PC-3 (cell line): ENCODE results near the gene GPC2. TPM values are rescaled to one million over a fixed set of nuclear protein-coding genes. Genes with fewer than 3 reads are reported as not detected.

ENCODE experiments used
- ATAC-seq: fragments of 200-7000 bp; cut with Tn5 transposase; 2 replicates; pipeline ENCODE4 v1.9.1; 2020; ENCODE audit warnings: mild to moderate bottlenecking, moderate library complexity
- BruUV-seq: library from RNA; stranded (reverse); fragments of 400-500 nt; replicated peaks from 2 replicates; lab custom pipeline; 2021; lab: Mats Ljungman, UMichigan
- CTCF ChIA-PET: fragments of 300-600 bp; sonication (Branson Sonifier 250); formaldehyde crosslinking; loops from one replicate; lab custom pipeline; 2022; ENCODE audit warnings: antibody characterized with exemption; lab: Charles Lee
- POLR2A ChIA-PET: fragments of 300-600 bp; sonication (Branson Sonifier 250); formaldehyde crosslinking; loops from one replicate; lab custom pipeline; 2022; ENCODE audit warnings: antibody characterized with exemption; ENCODE audit not compliant: unreplicated experiment; lab: Charles Lee
- DNase-seq: peaks from one replicate; pipeline ENCODE4 v3.0.0-alpha.2; 2015
- H2AFZ ChIP-seq: fragments of 300-600 bp; sonication (generic); 2 replicates; pipeline ENCODE4 v1.6.0; 2016; ENCODE audit warnings: antibody characterized with exemption, low read length
- H3F3A ChIP-seq: fragments of 300-600 bp; sonication (generic); one replicate; pipeline ENCODE4 v1.6.0; 2017; ENCODE audit warnings: antibody characterized with exemption, low read length, control low read depth, mild to moderate bottlenecking; ENCODE audit not compliant: unreplicated experiment
- H3K27ac ChIP-seq: fragments of 300-600 bp; sonication (generic); 2 replicates; pipeline ENCODE4 v1.5.1; 2016; ENCODE audit warnings: mild to moderate bottlenecking, low read length
- H3K27me3 ChIP-seq: fragments of 300-600 bp; sonication (generic); 2 replicates; pipeline ENCODE4 v1.6.1; 2016; ENCODE audit warnings: low read length, mixed read lengths
- H3K36me3 ChIP-seq: fragments of 300-600 bp; sonication (generic); 2 replicates; pipeline ENCODE4 v1.6.1; 2016; ENCODE audit warnings: low read depth, mixed run types, low read length, mixed read lengths
- H3K4me1 ChIP-seq: fragments of 300-600 bp; sonication (generic); 2 replicates; pipeline ENCODE4 v1.5.1; 2016; ENCODE audit warnings: low read length; ENCODE audit not compliant: insufficient read depth
- H3K4me2 ChIP-seq: fragments of 300-600 bp; sonication (generic); 2 replicates; pipeline ENCODE4 v1.6.0; 2016; ENCODE audit warnings: low read length
- H3K4me3 ChIP-seq: fragments of 300-600 bp; sonication (generic); 2 replicates; pipeline ENCODE4 v1.5.1; 2016; ENCODE audit warnings: mild to moderate bottlenecking, low read length, mixed read lengths
- H3K79me2 ChIP-seq: fragments of 300-600 bp; sonication (generic); 2 replicates; pipeline ENCODE4 v1.6.1; 2017; ENCODE audit warnings: low read length, mixed read lengths
- H3K9ac ChIP-seq: fragments of 300-600 bp; sonication (generic); 2 replicates; pipeline ENCODE4 v1.6.0; 2016; ENCODE audit warnings: mild to moderate bottlenecking, low read length
- H3K9me2 ChIP-seq: fragments of 300-600 bp; sonication (generic); replicated peaks from 2 replicates; pipeline ENCODE4 v1.6.1; 2016; ENCODE audit warnings: mixed run types, low read length, mixed read lengths
- H3K9me3 ChIP-seq: fragments of 300-600 bp; sonication (generic); 2 replicates; pipeline ENCODE4 v1.6.1; 2016; ENCODE audit warnings: low read length, mixed read lengths
- H4K20me1 ChIP-seq: fragments of 300-600 bp; sonication (generic); 2 replicates; pipeline ENCODE4 v1.6.1; 2016; ENCODE audit warnings: low read length, mixed read lengths
- CTCF ChIP-seq: fragments of 300-600 bp; sonication (generic); conservative IDR thresholded peaks from 2 replicates; pipeline ENCODE4 v1.5.1; 2017; ENCODE audit warnings: antibody characterized with exemption, low read depth, mild to moderate bottlenecking, low read length
- EZH2 ChIP-seq: fragments of 300-600 bp; sonication (generic); IDR thresholded peaks from one replicate; pipeline ENCODE4 v1.6.1; 2017; ENCODE audit warnings: antibody characterized with exemption, mild to moderate bottlenecking, low read length; ENCODE audit not compliant: unreplicated experiment
- EZH2phosphoT487 ChIP-seq: fragments of 300-600 bp; sonication (generic); IDR thresholded peaks from 2 replicates; pipeline ENCODE4 v1.6.1; 2018; ENCODE audit warnings: mild to moderate bottlenecking, antibody characterized with exemption, low read length, borderline replicate concordance
- intact Hi-C: fragments of 100-400 bp; cut with micrococcal nuclease; formaldehyde crosslinking; loops from 2 replicates; pipeline ENCODE4 v1.9.0; 2023
- total RNA-seq: library from RNA; depleted of rRNA; stranded (reverse); fragments of >200 nt; gene quantifications from 2 replicates; pipeline ENCODE4 v1.2.3, GENCODE V29; 2014

The GPC2 gene
- total RNA-seq, 1 experiment from 2014 or later, result 1.6 TPM

GRCh38 chr7:100127866-100128636 lies 49.1 kb downstream of the GPC2 start:
- Histone ChIP-seq H2AFZ (peak overlapping the region; percentile 84), H4K20me1 (no peaks in the 10 kb centered on the region), H3K4me1 (0 out of 2 replicates have a peak, but pooled peaks cover 4% of the 10 kb centered on the region), H3K9me3 (no peaks in the 10 kb centered on the region), H3K27me3 (no peaks in the 10 kb centered on the region), H3K4me3 (peak overlapping the region; percentile 80), H3K9ac (peak overlapping the region; percentile 91), H3K9me2 (no peaks in the 10 kb centered on the region), H3K36me3 (no peaks in the 10 kb centered on the region), H3K79me2 (0 out of 2 replicates have a peak, but pooled peaks cover 5% of the 10 kb centered on the region), H3K27ac (no peak overlapping the region), H3F3A (no peaks in the 10 kb centered on the region), H3K4me2 (peak overlapping the region; percentile 93)
- POLR2A ChIA-PET, result interaction anchor here (0.6 kb wide), 1 partner anchor 1248 kb away, joined by 4 read pairs; no protein-coding TSS in a partner anchor
- CTCF ChIA-PET, result no interaction called here
- TF ChIP-seq EZH2phosphoT487 (no peak), EZH2 (no peak), CTCF (no peak)
- peak; percentile 14 for DNase-seq
- BruUV-seq, result TSS peak; percentile 32
- ATAC-seq, result peak; percentile 27
- intact Hi-C loops, result loop anchor here (5.0 kb wide), 1 partner anchor 46 kb away; the partner anchor contains the start of gene ZNF3

DNA sequence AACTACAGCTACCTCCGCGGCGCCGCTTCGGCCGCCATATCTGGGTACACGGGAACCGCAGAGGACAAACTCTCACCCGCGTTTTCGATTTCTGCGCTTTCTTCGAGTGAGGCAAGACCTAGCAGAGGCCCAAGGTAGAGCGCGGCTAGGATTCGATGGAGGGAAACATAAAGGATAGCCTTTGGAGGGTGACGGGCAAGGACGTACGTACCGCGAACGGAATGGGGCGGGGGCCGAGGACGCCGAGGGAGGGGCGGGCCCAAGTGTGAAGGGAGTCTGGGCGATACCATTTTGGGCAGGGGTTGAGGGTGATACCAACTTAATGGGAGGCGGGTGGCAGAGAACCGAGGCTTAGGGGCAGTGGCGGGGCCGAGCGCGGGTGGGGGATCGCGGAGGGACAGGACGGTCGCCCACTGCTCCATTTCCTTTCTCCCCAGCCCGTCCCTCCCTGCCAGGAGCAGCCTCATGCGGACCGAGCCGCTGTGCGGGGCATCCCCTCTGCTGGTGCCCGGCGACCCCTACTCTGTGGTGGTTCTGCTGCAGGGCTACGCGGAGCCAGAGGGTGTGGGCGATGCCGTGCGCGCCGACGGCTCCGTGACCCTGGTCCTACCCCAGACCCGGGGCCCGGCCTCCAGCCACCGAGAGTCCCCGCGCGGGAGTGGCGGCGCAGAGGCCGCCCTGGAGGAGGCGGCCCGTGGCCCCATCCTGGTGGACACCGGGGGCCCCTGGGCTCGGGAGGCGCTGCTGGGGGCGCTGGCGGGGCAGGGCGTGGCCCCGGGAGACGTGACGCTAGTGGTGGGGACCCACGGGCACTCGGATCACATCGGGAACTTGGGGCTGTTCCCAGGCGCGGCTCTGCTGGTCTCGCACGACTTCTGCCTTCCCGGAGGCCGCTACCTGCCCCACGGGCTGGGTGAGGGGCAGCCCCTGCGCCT lies 50.0 kb downstream of the GPC2 start, which contains the start of gene MBLAC1:
Gene MBLAC1 (plus strand): TSS at position 37 of the 935 bp plus-strand sequence. CDS start 429 bp downstream, at position 466.
- H3K4me2 ChIP-seq, result peak within 1 kb of the TSS; percentile 93
- H3K36me3 ChIP-seq, result no peaks in the 10 kb centered on the region
- BruUV-seq, result no TSS peak
- TF ChIP-seq EZH2 (no peak), CTCF (no peak), EZH2phosphoT487 (no peak)
- intact Hi-C loops, result loop anchor here (1.0 to 5.0 kb wide), 2 partner anchors 26 to 45 kb away; partner anchors contain the start of genes AP4M1, MCM7 and ZNF3
- ATAC-seq (peak; percentile 65), DNase-seq (peak; percentile 85)
- no peaks in the 10 kb centered on the region for H3K9me2 ChIP-seq
- H3K27ac ChIP-seq, result peak within 1 kb of the TSS; percentile 92
- H3K4me3 ChIP-seq, result peak within 1 kb of the TSS; percentile 80
- ChIA-PET POLR2A (interaction anchor here (0.6 kb wide), 2 partner anchors 21 to 26 kb away, joined by 5 to 6 read pairs; partner anchors contain the start of gene AP4M1), CTCF (interaction anchor here (0.8 kb wide), 1 partner anchor 25 kb away, joined by 5 read pairs; no protein-coding TSS in a partner anchor)
- 0 out of 2 replicates have a peak, but pooled peaks cover 4% of the 10 kb centered on the region for H3K4me1 ChIP-seq
- peak within 1 kb of the TSS; percentile 91 for H3K9ac ChIP-seq
- H3F3A ChIP-seq, result no peaks in the 10 kb centered on the region
- no peaks in the 10 kb centered on the region for H3K9me3 ChIP-seq
- peak within 1 kb of the TSS; percentile 84 for H2AFZ ChIP-seq
- 0 out of 2 replicates have a peak, but pooled peaks cover 5% of the 10 kb centered on the region for H3K79me2 ChIP-seq
- no peaks in the 10 kb centered on the region for H4K20me1 ChIP-seq
- no peaks in the 10 kb centered on the region for H3K27me3 ChIP-seq
